HG03060 (cell line): ENCODE data around the gene UTF1.

ENCODE experiments used
- ATAC-seq: cut with Tn5 transposase; IDR thresholded peaks from one replicate; pipeline ENCODE4 v1.9.1; 2021; ENCODE audit warnings: low read depth, moderate number of reproducible peaks; ENCODE audit not compliant: unreplicated experiment

Gene UTF1

DNA sequence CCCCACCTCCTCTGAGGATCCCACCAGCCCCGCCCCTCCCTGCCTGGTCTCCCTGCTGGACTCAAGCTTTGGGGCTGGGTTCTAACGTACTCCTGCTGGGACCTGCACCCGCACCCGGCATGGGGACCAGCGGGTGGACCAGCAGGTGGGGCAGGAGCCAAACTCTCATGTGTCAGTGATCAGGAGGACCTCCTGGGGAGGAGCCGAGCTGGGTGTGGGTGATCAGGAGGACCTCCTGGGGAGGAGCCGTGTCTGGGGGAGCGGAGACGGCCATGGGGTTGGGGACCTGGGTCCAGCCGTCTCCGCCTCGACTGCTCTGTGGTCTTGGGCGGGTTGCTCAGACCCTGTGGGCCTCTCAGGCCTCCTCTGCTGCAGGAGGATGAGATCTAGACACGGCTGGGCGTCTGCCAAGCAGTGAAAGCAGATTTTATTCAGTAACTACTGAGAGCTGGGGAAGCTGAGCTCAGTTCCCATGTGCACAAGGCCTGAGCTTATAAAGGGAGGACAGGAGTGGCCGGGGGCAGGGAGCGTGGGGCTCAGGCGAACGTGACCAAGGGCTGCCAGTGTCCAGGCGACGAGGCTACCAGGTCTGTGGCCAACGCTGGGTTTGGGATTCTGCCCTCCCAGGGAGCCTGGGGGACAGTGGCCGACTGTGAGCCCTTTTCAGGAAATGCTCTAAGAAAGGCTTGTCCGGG, 33.6 kb upstream of the UTF1 start:
- no peak for ATAC-seq

GRCh38 chr10:133196936-133197758, 32.9 kb upstream of the UTF1 start:
- ATAC-seq = no peak

DNA sequence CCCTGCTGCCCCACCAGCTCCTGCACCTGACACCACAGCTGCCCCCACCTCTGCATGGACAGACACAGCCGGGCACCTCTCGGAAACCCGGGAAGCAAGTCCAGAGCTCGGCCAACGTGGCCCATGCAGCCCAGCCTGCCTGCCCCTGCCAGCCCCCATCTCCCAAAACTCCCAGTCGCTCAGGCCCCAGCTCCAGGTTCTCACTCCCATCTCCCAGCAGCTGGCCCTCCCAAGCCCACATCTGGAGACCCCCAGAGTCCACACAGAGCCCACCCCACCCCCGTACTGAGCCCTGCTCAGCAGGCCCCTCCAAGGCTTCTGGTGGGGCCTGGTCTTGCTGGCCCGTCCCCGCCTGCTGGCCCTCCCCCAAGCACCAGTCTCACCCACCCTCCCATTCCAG, 32.2 kb upstream of the UTF1 start:
- no peak for ATAC-seq

GRCh38 chr10:133198206-133198605, 31.8 kb upstream of the UTF1 start:
- ATAC-seq = no peak

- ATAC-seq = no peak
These were observed 31.2 kb upstream of the UTF1 start for GRCh38 chr10:133198621-133199487.

- ATAC-seq = no peak
These were observed 30.5 kb upstream of the UTF1 start for GRCh38 chr10:133199488-133199885.

DNA sequence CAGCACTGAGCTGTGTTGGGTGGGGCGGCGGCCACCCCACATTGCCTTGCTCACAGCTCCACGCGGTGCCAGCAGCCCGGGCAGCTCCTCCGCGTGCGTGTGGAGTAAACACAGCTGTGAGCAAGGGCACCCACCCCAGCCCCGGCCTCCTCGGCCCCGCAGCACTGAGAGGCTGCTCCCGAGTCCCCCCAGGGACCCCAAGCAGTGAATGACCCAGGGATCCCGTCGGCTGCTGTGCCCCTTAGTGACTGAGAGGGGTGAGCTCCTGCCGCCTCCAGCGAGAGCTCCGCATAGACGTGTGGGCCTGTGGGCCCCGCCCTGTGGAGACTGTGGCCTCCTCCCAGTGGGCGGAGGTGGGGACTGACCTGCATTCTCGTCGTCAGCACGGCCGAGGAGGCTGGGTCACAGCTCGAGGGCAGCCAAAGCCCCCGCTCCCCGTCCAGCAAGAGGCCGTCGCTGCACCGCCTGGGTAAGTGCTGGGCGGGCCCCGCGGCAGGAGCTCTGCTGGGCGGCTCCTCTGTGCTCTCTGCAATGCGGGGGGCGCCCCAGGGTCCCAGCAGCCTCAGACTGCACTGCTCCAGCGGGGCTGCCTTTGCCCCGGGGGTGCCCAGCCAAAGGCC, 29.9 kb upstream of the UTF1 start:
- ATAC-seq = no peak

DNA sequence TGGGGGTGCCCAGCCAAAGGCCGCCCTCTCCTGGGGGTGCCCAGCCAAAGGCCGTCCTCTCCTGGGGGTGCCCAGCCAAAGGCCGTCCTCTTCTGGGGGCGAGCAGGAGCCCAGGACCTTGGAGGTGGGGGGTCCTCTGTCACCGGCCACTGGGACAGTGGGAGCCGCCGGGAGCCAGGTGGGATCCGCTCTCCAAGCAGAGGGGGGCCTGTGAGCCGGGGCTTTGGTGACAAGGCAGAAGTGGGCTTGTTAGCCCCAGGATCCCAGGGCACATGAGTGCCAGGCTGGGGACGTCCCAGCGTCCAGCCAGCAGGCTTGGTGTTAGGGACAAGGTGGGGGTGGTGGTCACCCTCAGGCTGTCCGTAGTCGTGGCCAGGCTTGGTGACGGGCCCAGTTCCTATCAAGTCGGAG, 29.4 kb upstream of the UTF1 start:
- no peak for ATAC-seq

DNA sequence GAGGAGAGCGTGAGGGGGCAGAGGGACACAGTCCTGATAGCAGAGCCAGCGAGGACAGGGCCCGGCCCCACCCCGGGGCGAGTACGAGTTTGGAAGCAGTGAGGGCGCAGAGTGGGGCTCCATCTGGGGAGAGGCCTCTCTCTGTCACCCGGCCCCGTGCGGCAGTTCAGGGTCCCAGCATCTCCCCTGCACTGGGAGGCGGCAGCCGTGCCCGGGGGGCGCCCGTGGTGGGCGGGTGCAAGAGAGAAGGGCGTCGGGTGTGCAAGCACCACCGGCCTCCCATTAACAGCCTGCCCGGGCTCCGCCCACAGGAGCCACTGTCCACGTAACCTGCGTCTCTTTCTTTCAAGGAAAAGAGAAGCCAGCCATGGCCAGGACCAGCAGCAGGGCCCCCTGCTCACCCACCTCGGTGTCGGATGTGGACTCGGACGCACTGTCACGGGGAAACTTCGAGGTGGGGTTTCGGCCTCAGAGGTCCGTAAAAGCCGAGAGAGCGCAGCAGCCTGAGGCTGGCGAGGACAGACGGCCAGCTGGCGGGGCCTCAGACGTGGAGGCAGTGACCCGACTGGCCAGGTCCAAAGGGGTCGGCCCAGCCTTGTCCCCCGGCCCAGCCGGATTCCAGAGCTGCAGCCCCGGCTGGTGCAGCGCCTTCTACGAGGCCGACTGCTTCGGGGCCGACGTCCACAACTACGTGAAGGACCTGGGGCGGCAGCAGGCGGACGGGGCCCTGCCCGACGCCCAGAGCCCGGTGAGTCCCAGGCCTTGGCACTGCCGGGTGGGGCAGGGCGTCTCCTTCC, 28.7 kb upstream of the UTF1 start:
- no peak for ATAC-seq

DNA sequence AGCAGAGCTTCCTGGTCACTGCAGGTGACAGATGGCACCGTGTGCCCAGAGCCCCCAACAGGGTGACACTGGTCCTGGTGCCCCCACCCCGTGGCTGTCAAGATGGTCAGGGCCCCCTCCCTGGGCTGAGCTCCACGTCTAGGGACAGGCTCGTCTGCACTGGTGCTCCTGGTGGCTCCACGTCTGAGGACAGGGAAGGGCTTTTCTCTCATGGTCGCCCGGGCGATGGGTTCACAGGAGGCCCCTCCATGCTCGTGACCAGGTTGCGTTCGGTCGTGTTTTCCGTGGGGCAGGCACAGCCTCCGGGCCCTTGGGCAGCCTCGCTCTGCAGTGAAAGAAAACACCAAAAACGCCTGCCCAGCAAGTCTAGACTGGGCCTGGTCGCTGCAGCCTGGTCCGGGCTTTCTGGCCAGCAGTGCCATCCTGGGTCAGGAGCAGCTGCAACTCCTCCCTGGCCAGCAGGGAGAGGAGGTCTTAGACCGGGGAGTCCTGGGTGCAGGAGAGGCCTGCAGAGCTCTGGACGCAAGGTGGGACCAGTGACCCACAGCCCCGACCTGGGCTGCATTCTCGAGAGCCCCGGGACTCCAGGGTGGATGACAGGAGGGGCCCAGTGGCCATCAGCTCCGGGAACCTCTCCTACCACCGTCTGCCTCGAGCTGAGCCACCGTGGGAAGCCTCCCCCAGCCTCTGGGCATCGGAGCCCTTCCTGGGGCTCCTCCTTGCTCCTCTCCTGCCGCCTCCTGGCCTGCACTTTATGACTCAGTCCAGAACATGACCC, 27.9 kb upstream of the UTF1 start:
- ATAC-seq = no peak

GRCh38 chr10:133202778-133203651, 27.0 kb upstream of the UTF1 start:
- no peak for ATAC-seq

DNA sequence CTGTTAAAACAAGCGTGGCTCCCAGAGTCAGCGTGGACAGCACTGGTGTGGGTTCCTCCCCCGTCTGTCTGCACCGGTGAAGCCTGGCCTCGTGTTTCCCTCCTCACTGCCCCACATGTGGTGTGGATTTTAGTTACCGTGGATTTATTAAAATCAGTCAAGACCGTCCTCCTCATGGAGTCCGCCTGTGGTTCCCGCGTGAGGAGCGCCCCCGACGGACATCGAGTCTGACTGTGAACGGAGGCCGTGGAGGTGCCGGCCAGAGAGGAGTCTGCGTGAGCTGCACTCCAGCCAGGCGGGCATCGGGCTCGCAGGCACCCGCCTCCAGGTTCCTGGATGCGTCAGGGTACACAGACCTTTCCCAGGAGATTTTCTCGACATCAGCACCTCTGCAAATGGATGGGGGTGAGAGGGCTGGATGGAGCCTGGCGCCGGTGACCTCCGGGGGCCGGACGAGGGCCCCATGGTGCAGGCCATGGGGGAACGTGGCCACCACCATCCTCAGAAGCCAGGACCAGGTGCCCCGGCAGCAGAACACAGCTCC, 26.3 kb upstream of the UTF1 start:
- no peak for ATAC-seq

DNA sequence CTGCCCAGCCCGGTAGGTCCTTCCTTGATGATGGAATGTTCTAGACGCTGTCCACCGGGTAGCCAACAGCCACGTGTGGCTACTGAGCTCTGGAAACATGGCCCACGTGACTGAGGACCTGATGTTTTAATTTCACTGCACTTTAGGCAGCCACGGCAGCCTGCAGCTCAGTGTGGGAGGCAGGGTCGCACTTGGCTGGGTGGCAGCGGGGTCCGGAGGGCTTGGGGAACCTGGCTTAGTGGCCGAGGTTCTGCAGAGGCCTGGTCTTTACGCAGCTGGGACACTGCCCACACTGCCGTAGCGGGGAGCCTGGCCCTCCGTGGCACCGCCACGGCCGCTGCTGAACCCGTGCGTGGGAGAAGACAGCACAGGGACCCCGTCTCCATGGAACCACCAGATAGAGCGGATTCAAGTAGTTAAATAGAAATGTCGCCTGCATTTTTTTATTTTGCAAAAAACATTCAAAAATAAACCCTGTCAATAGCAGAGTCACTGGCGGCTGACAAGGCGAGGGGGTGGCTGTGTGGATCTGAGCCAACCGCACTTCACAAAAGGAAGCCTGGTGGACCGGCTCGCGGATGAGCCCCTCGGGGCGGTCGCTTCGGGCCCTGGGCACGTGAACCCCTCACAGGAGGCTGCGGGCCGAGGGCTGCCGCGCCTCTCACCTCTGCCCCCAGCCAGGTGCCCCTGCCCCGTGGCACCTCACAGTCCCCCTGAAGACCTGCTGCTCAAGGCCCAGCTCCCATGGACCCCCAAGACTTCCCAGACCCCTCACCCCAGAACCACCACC, 25.6 kb upstream of the UTF1 start:
- ATAC-seq = no peak

DNA sequence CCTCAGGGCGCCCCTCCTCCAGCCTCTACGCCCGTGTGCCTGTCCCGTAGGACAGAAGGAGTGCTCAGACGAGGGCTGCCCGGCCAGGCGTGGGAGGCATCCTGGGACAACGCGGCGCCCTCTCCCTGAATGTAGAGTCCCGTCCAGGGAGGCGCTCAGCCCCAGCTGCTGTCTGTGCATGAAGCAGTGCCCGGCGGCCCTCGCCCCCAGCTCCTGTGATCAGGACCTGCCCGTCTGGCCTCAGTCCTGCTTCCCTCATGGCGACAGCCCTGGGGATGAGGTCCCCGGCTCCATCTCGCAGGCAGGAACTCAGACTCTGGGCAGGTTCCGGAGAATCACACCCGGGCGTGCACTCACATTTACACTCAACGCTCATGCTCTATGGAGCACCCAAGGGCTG, 24.9 kb upstream of the UTF1 start:
- ATAC-seq = no peak

DNA sequence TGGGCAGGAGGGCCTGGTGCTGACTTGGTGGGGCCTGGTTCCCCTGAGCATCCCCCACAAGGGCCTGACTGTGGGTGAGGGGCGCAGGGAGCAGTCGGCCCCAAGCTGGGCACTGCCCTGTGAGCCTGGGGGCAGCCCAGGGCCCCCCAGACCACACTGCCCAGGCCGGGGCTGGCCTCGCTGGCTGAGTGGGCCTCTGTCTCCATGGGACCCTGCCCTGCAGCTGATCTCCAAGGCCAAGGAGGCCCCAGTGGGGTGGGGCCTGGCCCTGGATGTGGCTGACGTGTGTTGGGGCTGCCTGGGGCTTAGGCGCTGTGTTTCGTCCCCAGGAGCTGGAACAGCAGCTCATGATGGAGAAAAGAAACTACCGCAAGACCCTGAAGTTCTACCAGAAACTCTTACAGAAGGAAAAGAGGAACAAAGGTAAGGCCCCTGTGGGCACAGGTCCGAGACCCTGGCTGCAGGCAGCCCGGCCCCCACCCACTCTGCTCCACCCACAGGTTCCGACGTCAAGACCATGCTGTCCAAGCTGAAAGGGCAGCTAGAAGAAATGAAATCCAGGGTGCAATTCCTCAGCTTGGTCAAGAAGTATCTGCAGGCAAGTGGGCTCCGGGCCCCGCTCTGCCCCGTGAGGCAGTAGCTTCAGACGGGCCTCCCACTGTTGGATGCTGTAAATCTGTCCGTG, 23.5 kb upstream of the UTF1 start:
- no peak for ATAC-seq

DNA sequence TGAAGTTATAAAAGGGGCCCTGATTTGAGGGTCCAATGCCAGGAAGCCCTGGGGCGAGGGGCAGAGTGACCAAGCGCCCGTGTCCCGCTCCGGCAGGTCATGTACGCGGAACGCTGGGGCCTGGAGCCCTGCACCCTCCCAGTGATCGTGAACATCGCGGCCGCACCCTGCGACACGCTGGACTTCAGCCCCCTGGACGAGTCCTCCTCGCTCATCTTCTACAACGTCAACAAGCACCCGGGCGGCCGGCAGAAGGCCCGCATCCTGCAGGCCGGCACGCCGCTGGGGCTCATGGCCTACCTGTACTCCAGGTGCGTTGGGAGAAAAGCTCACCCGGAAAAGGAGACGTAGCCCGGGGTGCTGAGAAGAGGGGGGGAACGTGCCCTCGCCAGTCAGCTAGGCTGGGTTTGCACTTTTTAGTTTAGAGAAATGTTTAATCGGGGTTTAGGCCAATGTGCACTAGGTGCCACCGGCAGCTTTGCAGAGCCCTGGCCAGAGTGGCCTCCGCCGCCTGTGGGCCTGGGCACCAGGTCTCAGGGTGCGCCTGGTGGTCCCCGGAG, 22.9 kb upstream of the UTF1 start:
- ATAC-seq = no peak
